Esophagus squamous epithelium (tissue), 4 donors: ENCODE results near the gene DENND5B.
"Not testable (repeated sequence)": the region's sequence is repeated elsewhere in the genome, so short reads cannot be mapped to it uniquely, and the experiment has no call there.

Source experiments
- POLR2A ChIP-seq, 4 donors: fragments of 450-650 bp; IDR thresholded peaks; one replicate each; pipeline ENCODE4 v1.6.1; 2017; ENCODE audit warnings: antibody characterized with exemption in 4 of 4, mild to moderate bottlenecking in 4 of 4, moderate library complexity in 3 of 4
- TF ChIP-seq, protein P1 (sequence below), 6 experiments: fragments of 450-650 bp in 4 of 6; fragments of 200-600 bp in 2 of 6; sonication (generic) in 2 of 6; IDR thresholded peaks; one replicate each; pipeline ENCODE4 v1.5.1; 2016 to 2019; ENCODE audit warnings: antibody characterized with exemption in 6 of 6, mild to moderate bottlenecking in 4 of 6, moderate library complexity in 4 of 6

DNA sequence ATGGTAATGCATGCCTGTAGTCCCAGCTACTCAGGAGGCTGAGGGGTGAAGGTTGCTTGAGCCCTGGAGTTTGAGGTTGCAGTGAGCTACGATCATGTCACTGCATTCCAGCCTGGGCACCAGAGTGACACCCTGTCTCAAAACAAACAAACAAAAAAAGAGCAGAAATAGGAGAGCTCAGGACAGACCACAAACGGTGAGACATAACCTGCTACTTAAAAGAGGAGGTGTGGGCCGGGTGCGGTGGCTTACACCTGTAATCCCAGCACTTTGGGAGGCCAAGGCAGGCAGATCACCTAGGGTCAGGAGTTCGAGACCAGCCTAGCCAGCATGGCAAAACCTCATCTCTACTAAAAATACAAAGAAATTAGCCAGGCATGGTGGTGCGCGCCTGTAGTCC, 115.3 kb downstream of the DENND5B start:
- not testable (repeated sequence) for TF ChIP-seq POLR2A (IDR thresholded peaks at IDR 0.05)
- TF ChIP-seq, protein P1, sequence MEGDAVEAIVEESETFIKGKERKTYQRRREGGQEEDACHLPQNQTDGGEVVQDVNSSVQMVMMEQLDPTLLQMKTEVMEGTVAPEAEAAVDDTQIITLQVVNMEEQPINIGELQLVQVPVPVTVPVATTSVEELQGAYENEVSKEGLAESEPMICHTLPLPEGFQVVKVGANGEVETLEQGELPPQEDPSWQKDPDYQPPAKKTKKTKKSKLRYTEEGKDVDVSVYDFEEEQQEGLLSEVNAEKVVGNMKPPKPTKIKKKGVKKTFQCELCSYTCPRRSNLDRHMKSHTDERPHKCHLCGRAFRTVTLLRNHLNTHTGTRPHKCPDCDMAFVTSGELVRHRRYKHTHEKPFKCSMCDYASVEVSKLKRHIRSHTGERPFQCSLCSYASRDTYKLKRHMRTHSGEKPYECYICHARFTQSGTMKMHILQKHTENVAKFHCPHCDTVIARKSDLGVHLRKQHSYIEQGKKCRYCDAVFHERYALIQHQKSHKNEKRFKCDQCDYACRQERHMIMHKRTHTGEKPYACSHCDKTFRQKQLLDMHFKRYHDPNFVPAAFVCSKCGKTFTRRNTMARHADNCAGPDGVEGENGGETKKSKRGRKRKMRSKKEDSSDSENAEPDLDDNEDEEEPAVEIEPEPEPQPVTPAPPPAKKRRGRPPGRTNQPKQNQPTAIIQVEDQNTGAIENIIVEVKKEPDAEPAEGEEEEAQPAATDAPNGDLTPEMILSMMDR (IDR thresholded peaks at IDR 0.05) = not testable (repeated sequence)
